NCI-H187 (cell line): ENCODE results near the gene RPL13.

Experiments
- DNase-seq, 2 experiments: peaks; one replicate each; lab custom pipeline; 2025; lab: John Stamatoyannopoulos, UW

RPL13 gene

GRCh38 chr16:89560378-89561141, at the start of gene RPL13:
Gene RPL13 (plus strand): TSS chr16:89560682. CDS start chr16:89560960, 278 bp downstream.
- DNase-seq, result peak; percentile 48 to 57

GRCh38 chr16:89511374-89511773, 49.1 kb upstream of the RPL13 start:
- no peak for DNase-seq

DNA sequence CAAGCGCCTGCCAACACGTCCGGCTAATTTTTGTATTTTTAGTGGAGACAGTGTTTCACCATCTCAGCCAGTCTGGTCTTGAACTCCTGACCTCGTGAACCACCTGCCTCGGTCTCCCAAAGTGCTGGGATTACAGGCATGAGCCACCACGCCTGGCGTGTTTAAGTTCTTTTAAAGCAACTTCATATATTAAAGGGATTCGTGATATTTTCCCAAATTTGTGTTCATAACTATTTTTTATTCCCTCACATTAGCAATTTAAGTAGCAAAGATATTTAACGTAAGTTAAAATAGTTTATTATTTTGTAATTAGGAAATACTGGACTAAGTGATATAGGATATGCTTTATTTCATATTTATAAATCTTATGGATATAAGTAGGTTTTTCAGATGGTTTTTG, 48.0 kb upstream of the RPL13 start:
- DNase-seq, result no peak

- DNase-seq, result no peak
These were observed 43.4 kb upstream of the RPL13 start for GRCh38 chr16:89517128-89517527.

GRCh38 chr16:89519881-89520280, 40.6 kb upstream of the RPL13 start:
- no peak for DNase-seq

DNA sequence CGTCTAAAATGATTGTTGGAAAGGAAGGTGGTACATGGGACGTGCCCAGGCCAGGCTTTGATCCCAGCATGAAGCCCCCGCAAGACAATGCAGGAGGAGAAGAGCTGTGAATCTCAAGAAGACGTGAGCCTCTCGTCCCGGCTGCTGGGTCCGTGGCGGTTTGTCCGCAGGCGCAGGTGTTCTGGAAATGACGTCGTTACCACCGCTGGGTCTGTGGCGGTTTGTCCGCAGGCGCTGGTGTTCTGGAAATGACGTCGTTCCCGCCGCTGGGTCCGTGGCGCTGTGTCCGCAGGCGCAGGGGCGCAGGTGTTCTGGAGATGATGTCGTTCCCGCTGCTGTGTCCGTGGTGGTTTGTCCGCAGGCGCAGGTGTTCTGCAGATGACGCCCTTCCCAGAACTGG, 38.2 kb upstream of the RPL13 start:
- no peak for DNase-seq

DNA sequence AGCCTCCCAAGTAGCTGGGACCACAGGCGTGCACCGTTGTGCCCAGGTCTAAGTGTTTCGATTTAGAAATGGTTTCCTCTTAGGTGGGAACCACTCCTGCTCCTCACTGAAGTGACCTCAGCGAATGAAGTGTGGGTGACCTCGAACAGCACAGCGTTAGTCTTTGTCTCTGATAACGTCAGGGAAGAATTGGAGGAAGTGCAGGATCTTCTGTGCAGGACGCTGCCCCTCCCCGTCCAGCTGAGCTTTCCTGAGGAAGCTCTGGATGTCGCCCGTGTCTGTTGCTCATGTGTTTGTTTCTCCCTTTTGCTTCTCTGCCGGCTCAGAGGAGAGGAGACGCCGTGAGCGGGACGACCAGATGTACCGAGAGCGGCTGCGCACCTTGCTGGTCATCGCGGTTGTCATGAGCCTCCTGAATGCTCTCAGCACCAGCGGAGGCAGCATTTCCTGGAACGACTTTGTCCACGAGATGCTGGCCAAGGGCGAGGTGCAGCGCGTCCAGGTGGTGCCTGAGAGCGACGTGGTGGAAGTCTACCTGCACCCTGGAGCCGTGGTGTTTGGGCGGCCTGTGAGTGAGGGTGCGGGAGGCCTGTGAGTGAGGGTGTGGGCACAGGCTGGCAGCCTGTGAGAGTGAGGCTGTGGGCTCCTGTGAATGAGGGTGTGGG, 36.7 kb upstream of the RPL13 start:
- DNase-seq, result no peak

DNA sequence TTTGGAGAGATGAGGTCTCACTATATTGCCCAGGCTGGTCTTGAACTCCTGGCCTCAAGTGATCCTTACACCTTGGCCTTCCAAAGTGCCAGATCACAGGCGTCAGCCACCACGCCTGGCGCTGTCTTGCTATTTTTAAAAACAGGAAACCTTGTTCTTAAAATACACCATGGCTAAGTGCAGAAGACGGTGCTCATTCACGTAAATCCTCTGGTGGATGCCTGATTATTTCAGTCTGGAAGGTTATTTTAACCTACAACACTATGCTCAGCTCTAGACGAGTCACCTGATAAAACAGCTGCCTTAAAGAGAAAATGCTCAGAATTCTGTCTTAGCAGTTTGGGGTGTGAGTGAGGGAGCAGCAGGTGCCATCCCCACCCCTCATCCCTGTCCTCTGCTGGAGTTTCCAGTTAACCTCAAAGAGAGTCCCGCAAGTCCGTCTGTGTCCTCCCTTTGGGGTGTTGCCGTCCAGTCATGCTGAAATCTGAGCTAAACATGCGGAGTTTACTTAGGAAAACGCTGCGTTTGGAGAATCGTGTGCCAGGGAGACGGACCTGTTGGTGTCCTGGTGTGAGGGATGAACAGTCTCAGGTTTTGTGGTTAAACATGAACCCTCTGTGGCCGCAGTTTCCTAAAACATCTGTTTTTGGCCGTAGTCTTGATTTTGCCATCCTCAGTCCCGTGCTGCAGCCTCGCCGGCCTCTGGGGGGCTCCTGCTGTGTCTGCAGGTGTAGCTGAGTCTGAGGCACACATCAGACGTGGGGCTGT, 35.2 kb upstream of the RPL13 start:
- no peak for DNase-seq

GRCh38 chr16:89529097-89529496, 31.4 kb upstream of the RPL13 start:
- no peak for DNase-seq

GRCh38 chr16:89530401-89531381, 29.8 kb upstream of the RPL13 start:
- no peak for DNase-seq

DNA sequence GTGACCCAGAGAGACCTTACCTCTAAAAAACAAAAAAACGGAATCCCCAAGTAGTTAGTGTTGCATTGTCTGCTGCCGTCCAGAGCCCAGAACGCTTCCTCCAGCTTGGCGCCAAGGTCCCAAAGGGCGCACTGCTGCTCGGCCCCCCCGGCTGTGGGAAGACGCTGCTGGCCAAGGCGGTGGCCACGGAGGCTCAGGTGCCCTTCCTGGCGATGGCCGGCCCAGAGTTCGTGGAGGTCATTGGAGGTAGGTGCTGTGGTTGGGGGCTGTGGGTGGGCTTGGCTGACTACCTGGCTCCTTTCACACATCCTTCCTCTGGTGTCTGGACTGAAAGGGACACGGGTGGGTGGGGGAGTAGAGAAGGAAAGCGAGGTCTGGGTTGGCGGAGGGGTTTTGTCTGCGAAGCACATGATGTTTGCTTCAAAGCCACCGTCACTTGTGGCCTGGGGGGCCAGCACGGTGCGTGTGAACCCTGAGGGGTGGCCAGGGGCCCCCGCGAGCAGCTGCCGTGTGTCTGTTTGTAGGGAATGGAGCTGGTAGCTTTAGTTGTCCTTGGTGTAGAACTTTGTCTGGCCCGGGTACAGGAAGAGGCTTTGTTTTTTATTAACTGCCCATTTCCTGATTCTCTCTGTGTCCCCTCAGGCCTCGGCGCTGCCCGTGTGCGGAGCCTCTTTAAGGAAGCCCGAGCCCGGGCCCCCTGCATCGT, 28.5 kb upstream of the RPL13 start:
- no peak for DNase-seq

DNA sequence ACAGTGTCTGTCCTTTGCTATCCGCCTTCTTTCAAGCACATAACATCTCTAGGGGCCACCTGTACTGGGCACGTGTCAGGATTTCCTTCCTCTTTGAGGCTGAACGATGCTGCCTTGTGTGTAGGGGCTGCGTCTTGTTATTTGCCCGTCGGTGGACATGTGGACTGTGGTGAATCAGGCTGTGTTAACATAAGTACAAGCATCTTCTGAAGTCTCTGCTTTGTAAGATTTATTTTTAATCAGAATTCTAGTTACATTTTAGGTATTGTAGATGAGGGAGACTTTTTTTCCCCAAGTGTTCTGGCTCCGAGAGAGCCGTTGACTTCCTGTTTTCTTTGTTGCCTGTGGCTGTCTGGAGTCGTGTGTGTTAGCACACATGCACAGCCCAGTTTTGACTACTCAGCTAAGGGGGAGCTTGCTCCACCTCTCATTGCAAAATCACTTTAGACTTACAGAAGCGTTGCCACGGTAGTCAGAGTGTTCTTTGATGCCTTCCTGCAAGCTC, 26.2 kb upstream of the RPL13 start:
- DNase-seq, result no peak

- no peak for DNase-seq
These were observed 24.1 kb upstream of the RPL13 start for GRCh38 chr16:89536371-89536770.

DNA sequence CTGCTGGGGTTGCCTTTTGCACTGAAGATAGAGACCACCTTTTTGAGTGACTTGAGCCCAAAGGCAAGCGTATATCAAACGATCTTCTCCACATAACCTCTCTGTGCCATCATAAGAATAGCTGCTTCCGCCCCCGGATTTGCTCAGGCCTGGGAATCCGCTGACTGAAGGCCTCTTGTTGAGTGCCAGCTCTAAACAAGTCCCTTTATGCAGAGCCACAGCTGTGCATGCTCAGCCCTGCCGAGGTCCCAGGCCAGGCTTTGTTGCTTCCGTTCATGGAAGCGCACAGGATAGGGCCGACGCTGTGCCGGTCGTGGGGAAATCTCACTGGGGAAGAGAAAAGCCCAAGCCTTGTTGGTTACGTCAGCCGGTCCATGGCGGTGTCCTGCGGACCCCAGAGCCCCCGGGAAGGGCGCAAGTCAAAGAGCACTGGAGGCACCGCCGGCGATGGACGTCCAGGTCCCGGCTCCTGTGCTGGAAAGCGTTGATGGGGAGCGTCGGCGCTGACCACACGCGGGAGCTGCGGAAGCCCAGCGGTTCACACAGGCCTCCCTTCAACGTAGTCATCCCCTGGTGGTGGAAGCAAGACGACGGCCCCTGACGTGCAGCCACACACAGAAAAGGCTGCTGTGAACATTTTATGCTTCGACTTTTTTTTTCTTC, 23.5 kb upstream of the RPL13 start:
- no peak for DNase-seq

DNA sequence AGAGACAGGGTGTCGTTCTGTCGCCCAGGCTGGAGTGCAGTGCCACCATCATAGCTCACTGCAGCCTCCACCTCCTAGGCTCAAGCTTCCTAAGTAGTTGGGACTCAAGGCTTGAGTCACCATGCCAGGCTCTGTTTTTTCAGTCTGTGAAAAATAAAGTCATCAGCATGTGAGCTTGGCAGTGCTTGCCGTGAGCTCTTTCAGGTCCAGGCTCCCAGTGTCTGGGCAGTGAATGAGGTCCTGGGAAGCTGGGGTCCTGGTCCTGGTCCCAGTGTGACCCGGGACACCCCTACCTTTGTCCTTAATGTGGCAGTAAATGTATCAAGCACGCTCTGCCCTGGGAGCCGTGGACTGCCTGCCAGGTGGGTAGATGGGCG, 22.9 kb upstream of the RPL13 start:
- no peak for DNase-seq

GRCh38 chr16:89538286-89538685, 22.2 kb upstream of the RPL13 start:
- no peak for DNase-seq

- DNase-seq, result no peak
These were observed 19.9 kb upstream of the RPL13 start for GRCh38 chr16:89540557-89540956.

- DNase-seq, result no peak
These were observed 18.7 kb upstream of the RPL13 start for GRCh38 chr16:89541792-89542191.

- DNase-seq, result no peak
These were observed 16.4 kb upstream of the RPL13 start for GRCh38 chr16:89544113-89544512.

DNA sequence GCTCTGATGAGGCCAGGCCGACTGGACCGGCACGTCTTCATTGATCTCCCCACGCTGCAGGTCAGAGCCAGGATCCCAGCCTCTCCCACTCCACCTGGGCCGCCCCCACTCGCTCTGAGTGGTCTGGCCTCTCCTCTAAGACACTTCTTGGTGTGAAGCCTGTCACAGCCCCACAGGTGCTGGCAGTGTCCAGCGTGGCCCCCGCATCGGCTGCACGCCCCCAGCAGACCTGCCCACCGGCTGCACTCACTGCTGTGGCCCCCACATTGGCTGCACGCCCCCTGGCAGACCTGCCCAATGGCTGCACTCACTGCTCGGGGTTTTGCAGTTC, 15.8 kb upstream of the RPL13 start:
- no peak for DNase-seq
